Sigmoid colon (tissue), 7 donors: ENCODE measurements around the gene PGM1. TPM values are rescaled to one million over a fixed set of nuclear protein-coding genes. Genes with fewer than 3 reads are reported as not detected.

ENCODE experiments used
- DNase-seq: peaks from one replicate; pipeline ENCODE4 v3.0.0-alpha.2; 2019
- H3K27ac ChIP-seq, 4 donors: fragments of 200-600 bp; sonication (generic); one replicate each; pipeline ENCODE4 v1.5.1; 2016 to 2019; ENCODE audit warnings: mild to moderate bottlenecking in 1 of 4
- H3K27me3 ChIP-seq, 3 donors: fragments of 200-600 bp; sonication (generic); one replicate each; pipeline ENCODE4 v1.5.1; 2019; ENCODE audit warnings: mild to moderate bottlenecking in 1 of 3
- H3K36me3 ChIP-seq, 4 donors: fragments of 200-600 bp; sonication (generic); one replicate each; pipeline ENCODE4 v1.5.1; 2016 to 2019
- H3K4me1 ChIP-seq, 4 donors: fragments of 200-600 bp; sonication (generic); one replicate each; pipeline ENCODE4 v1.5.1; 2017 to 2019
- H3K4me3 ChIP-seq, 4 donors: fragments of 200-600 bp; sonication (generic); one replicate each; pipeline ENCODE4 v1.5.1; 2017 to 2019; ENCODE audit warnings: mild to moderate bottlenecking in 2 of 4, moderate library complexity in 1 of 4
- H3K9me3 ChIP-seq, 4 donors: fragments of 200-600 bp in 3 of 4; sonication (generic) in 3 of 4; one replicate each; pipeline versions ENCODE4 v1.5.1 to v1.6.1; 2013 to 2019
- CTCF ChIP-seq, 4 experiments: fragments of 450-650 bp in 3 of 4; fragments of 200-600 bp in 1 of 4; IDR thresholded peaks; one replicate each; pipeline ENCODE4 v1.5.1; 2016 to 2019; ENCODE audit warnings: antibody characterized with exemption in 4 of 4, mild to moderate bottlenecking in 3 of 4, moderate library complexity in 2 of 4
- EP300 ChIP-seq, 4 donors: sonication (generic); formaldehyde crosslinking; IDR thresholded peaks; one replicate each; pipeline ENCODE4 v1.6.1; 2017; ENCODE audit warnings: antibody characterized with exemption in 4 of 4
- POLR2A ChIP-seq, 2 donors: fragments of 450-650 bp; IDR thresholded peaks; one replicate each; pipeline ENCODE4 v1.6.1; 2016; ENCODE audit warnings: antibody characterized with exemption in 2 of 2, mild to moderate bottlenecking in 2 of 2, moderate library complexity in 2 of 2
- POLR2AphosphoS5 ChIP-seq, 4 donors: sonication (generic); formaldehyde crosslinking; IDR thresholded peaks; one replicate each; pipeline ENCODE4 v1.6.1; 2017; ENCODE audit warnings: antibody characterized with exemption in 4 of 4
- WGBS, 2 donors: extraction: QIAGEN DNeasy Blood & Tissue Kit; methylation state at CpG; one replicate each; pipeline ENCODE4 v1.1.7; 2013; 5-methylcytosine and 5-hydroxymethylcytosine counted together
- intact Hi-C: fragments of 100-400 bp; cut with DNase I; formaldehyde crosslinking; loops from one replicate; pipeline ENCODE4 v1.15.1; 2023
- polyA plus RNA-seq, 3 donors: library from polyadenylated mRNA; stranded (reverse); fragments of 200-250 nt; gene quantifications; one replicate each; pipeline ENCODE4 v1.2.3, GENCODE V29; 2013
- total RNA-seq, 4 donors: library from RNA; depleted of rRNA; stranded (reverse); fragments of >200 nt; gene quantifications; one replicate each; pipeline ENCODE4 v1.1.0, GENCODE V29; 2016
- donor health status: healthy with polysubstance abuse.
- donor health status: Bipolar disorder and iron deficiency.
- donor health status: healthy.

Gene PGM1
- total and polyA plus RNA-seq, 7 donors: 36.1 to 59.6 (median 53.5) TPM

DNA sequence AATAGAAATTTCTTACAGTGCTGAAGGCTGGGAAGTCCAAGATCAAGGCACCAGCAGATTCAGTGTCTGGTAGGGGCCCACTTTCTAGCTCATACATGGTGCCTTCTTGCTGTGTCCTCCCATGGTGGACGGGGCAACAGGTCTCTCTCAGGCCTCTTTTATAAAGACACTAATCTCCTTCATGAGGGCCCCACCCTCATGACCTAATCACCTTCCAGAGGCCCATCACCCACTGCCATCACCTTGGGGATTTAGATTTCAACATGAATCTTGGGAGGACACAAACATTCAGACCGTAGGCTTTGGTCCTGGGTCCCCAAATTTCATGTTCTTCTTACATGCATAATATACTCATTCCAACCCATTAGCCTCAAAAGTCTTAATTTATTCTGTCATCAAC lies 71.5 kb downstream of the PGM1 start:
- 96 to 99% methylated on average over 2 of the region's 2 CpGs for whole genome bisulfite sequencing, 2 donors
- no peak for TF ChIP-seq EP300 (IDR thresholded peaks at IDR 0.05)
- intact Hi-C loops: no loop called here

DNA sequence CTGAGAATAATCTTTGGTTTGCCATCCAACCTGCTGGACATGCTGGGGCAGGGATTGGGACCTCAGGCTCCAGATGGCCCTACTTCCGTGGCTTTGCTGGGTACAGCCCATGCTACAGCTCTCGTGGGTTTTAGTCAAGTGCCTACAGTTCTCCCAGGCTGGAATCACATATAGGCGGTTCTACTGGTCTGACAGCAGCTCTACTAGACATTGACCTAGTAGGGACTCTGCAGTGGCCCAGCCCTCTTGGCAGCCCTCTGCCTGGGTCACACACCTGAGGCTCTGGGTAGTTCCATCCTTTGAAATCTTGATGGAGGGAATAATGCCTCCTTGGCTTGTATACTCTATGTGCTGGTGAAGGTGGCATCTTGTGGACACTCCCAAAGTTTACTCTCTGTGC lies 72.2 kb downstream of the PGM1 start:
- H3K36me3 ChIP-seq: no peaks in the 10 kb centered on the region
- DNase-seq: no peak
- H3K4me1 ChIP-seq: no peaks in the 10 kb centered on the region
- H3K27ac ChIP-seq: no peak overlapping the region
- H3K27me3 ChIP-seq: no peaks in the 10 kb centered on the region
- no peaks in the 10 kb centered on the region for H3K9me3 ChIP-seq
- WGBS, 2 donors: 94 to 96% methylated on average over 3 of the region's 3 CpGs
- TF ChIP-seq CTCF (IDR thresholded peaks at IDR 0.05) (no peak), EP300 (IDR thresholded peaks at IDR 0.05) (no peak), POLR2A (IDR thresholded peaks at IDR 0.05) (no peak), POLR2AphosphoS5 (IDR thresholded peaks at IDR 0.05) (no peak)
- intact Hi-C loops: no loop called here
- no peak overlapping the region for H3K4me3 ChIP-seq

More for the DNA sequence above, 71.5 kb downstream of the PGM1 start:
- no peaks in the 10 kb centered on the region for H3K27me3 ChIP-seq
- H3K4me3 ChIP-seq: no peak overlapping the region
- H3K9me3 ChIP-seq: no peaks in the 10 kb centered on the region
- no peaks in the 10 kb centered on the region for H3K4me1 ChIP-seq
- no peak overlapping the region for H3K27ac ChIP-seq
- peaks cover 0 to 1% (median 0%) of the 10 kb centered on the region in 4 donors for H3K36me3 ChIP-seq
- DNase-seq: no peak

- TF ChIP-seq POLR2A (IDR thresholded peaks at IDR 0.05) (no peak), CTCF (IDR thresholded peaks at IDR 0.05) (no peak), EP300 (IDR thresholded peaks at IDR 0.05) (no peak), POLR2AphosphoS5 (IDR thresholded peaks at IDR 0.05) (no peak)
- Histone ChIP-seq H3K4me3 (no peak overlapping the region), H3K27ac (no peak overlapping the region), H3K27me3 (no peaks in the 10 kb centered on the region), H3K36me3 (no peaks in the 10 kb centered on the region), H3K9me3 (no peaks in the 10 kb centered on the region), H3K4me1 (no peaks in the 10 kb centered on the region)
- no peak for DNase-seq
- intact Hi-C loops: no loop called here
- WGBS, 2 donors: 65 to 78% methylated on average over 3 of the region's 3 CpGs
Observed at GRCh38 chr1:63665824-63666223, 72.6 kb downstream of the PGM1 start.

DNA sequence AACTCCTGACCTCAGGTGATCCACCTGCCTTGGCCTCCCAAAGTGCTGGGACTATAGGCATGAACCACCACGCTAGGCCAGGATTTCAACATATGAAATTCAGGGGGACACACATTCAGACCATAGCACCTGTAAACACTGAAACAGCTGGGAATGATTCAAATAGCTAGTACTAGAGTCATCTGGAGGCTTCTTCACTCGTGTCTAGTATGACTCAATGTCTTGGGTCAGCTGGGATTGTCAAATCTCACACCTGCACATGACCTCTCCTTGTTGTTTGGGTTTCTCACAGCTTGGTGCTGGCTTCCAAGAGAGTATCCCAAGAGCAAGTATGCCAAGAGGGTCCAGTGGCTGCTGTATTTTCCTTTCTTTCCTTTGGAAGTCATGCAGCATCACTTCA lies 75.1 kb downstream of the PGM1 start:
- Histone ChIP-seq H3K36me3 (no peaks in the 10 kb centered on the region), H3K4me1 (no peaks in the 10 kb centered on the region), H3K27me3 (no peaks in the 10 kb centered on the region), H3K27ac (no peak overlapping the region), H3K9me3 (no peaks in the 10 kb centered on the region), H3K4me3 (no peak overlapping the region)
- intact Hi-C loops: no loop called here
- TF ChIP-seq POLR2AphosphoS5 (IDR thresholded peaks at IDR 0.05): no peak
- TF ChIP-seq POLR2A (IDR thresholded peaks at IDR 0.05): no peak
- TF ChIP-seq CTCF (IDR thresholded peaks at IDR 0.05): no peak
- TF ChIP-seq EP300 (IDR thresholded peaks at IDR 0.05): no peak
- 91 to 95% methylated on average over 2 of the region's 2 CpGs for WGBS, 2 donors
- no peak for DNase-seq

DNA sequence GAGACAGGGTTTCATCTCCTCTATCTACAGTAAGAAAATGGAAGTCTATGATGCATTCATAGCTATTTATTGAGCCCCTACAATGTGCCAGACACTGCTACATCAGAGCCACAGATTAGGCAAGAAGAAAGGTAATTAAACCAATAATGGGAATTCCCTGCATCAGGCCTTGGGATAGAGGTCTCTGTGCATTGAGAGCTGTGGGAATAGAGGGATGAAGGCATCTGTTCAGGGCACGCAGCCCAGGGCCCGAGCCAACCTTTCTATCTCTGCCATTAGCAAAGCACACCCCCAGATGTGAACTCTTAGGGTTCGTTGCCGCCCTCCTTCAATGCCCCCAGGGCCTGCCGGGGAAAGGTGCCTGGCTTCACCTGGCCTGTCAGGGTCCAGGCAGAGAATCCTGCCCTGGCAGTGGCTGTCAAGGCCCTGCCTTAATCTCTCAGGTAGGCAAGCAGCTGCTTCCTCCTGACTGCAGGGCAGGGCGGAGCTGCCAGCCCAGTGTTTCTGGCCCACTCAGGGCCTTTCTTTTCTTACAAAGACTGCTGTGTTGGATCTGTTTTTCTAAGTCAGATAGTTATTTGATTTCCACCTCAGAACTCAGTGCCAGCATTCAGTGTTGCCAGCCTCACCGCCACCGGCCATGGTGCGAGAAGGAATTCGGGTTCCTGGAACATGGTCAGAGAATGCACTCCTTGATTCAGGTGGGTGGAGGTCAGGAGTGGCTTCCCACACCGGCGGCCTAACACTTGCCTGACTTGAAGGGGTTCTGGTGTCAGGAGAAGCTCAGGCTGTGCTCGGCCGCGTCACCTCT lies 76.1 kb downstream of the PGM1 start:
- DNase-seq: no peak
- H3K27ac ChIP-seq: no peak overlapping the region
- intact Hi-C loops: no loop called here
- no peaks in the 10 kb centered on the region for H3K27me3 ChIP-seq
- H3K9me3 ChIP-seq: no peaks in the 10 kb centered on the region
- TF ChIP-seq CTCF (IDR thresholded peaks at IDR 0.05): no peak
- no peak for TF ChIP-seq POLR2A (IDR thresholded peaks at IDR 0.05)
- no peak for TF ChIP-seq EP300 (IDR thresholded peaks at IDR 0.05)
- TF ChIP-seq POLR2AphosphoS5 (IDR thresholded peaks at IDR 0.05): no peak
- no peaks in the 10 kb centered on the region for H3K36me3 ChIP-seq
- no peak overlapping the region for H3K4me3 ChIP-seq
- peaks cover 0 to 5% (median 4%) of the 10 kb centered on the region in 4 donors for H3K4me1 ChIP-seq
- 67 to 81% methylated on average over 15 of the region's 15 CpGs for WGBS, 2 donors
